Osteoblast (primary cell): ENCODE results near the gene KCND3. TPM values are rescaled to one million over a fixed set of nuclear protein-coding genes. Genes with fewer than 3 reads are reported as not detected.
"Not testable (repeated sequence)": the region's sequence is repeated elsewhere in the genome, so short reads cannot be mapped to it uniquely, and the experiment has no call there.

ENCODE experiments used
- DNase-seq: peaks from one replicate; pipeline ENCODE4 v3.0.0; 2011; ENCODE audit warnings: low spot score, mixed read lengths; ENCODE audit not compliant: insufficient read length; ENCODE audit errors: missing footprints
- H2AFZ ChIP-seq: 2 replicates; pipeline ENCODE4 v1.6.0; 2011; ENCODE audit warnings: mild to moderate bottlenecking, low read length
- H3K27ac ChIP-seq: 2 replicates; pipeline ENCODE4 v1.5.1; 2011; ENCODE audit warnings: mild to moderate bottlenecking, low read depth, low read length, moderate library complexity
- H3K27me3 ChIP-seq: 2 replicates; pipeline ENCODE4 v1.6.0; 2012; ENCODE audit warnings: mild to moderate bottlenecking, control low read depth, inconsistent platforms, low read length, moderate library complexity; ENCODE audit not compliant: insufficient read depth
- H3K36me3 ChIP-seq: 2 replicates; pipeline ENCODE4 v1.5.1; 2011; ENCODE audit warnings: mild to moderate bottlenecking, low read length, control low read depth, moderate library complexity; ENCODE audit not compliant: insufficient read depth
- H3K4me1 ChIP-seq: 2 replicates; pipeline ENCODE4 v1.5.1; 2011; ENCODE audit warnings: mild to moderate bottlenecking, low read length, control low read depth, moderate library complexity; ENCODE audit not compliant: insufficient read depth
- H3K4me2 ChIP-seq: 2 replicates; pipeline ENCODE4 v1.6.0; 2011; ENCODE audit warnings: mild to moderate bottlenecking, low read length; ENCODE audit not compliant: insufficient read depth
- H3K4me3 ChIP-seq: fragments of 200-600 bp; sonication (generic); 3 replicates; pipeline ENCODE4 v1.5.1; 2012; ENCODE audit warnings: mild to moderate bottlenecking, low read length, inconsistent platforms; ENCODE audit not compliant: insufficient read depth
- H3K79me2 ChIP-seq: 2 replicates; pipeline ENCODE4 v1.6.0; 2012; ENCODE audit warnings: mild to moderate bottlenecking, low read length, control low read depth, inconsistent platforms; ENCODE audit not compliant: insufficient read depth
- H3K9me3 ChIP-seq: 2 replicates; pipeline ENCODE4 v1.5.1; 2011; ENCODE audit warnings: low read depth, low read length, control low read depth
- H4K20me1 ChIP-seq: 2 replicates; pipeline ENCODE4 v1.6.0; 2012; ENCODE audit warnings: mild to moderate bottlenecking, low read length, control low read depth; ENCODE audit not compliant: insufficient read depth
- total RNA-seq: library from RNA; depleted of rRNA; stranded (reverse); fragments of >200 nt; gene quantifications from 2 replicates; pipeline ENCODE4 v1.2.3, GENCODE V29; 2012
- TF ChIP-seq, protein P1 (sequence below): IDR thresholded peaks from 2 replicates; pipeline ENCODE4 v1.5.1; 2011; ENCODE audit warnings: mild to moderate bottlenecking, low read depth, low read length, moderate library complexity; ENCODE audit errors: extremely low read depth

Gene KCND3
- total RNA-seq, 1 donor = 3.6 TPM

DNA sequence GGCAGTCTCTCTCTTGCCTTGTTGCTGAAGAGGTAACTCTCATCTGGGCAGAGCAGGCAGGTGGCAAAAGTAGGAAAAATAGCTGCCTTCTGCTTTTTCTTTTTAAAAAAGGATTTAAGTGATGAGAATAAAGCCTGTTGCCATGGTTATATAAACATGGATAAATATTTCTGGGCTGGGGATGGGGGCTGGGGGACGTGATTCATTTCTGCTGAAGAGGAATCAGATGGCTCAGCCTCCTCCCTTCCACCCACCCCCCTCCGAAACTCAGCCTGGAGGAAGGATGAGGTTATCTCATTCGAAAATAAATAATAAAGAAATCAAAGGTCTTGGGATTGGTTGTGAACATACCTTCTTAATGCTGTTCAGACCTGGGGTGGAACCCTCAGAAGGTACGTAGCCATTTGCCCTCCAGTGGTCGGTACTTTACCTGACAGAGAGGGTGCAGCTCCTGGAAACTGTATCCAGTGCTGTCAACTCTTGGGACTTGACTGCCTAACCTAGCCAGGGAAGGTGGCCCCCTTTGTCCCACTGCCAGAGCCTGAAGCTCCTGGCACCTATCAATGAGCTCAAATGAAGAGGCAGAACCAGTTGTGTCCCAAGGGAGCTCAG, 246.4 kb downstream of the KCND3 start:
- H3K4me1 ChIP-seq = peaks cover 47% of the 10 kb centered on the region
- peak overlapping the region; percentile 35 for H3K4me2 ChIP-seq
- DNase-seq = peak; percentile 84

DNA sequence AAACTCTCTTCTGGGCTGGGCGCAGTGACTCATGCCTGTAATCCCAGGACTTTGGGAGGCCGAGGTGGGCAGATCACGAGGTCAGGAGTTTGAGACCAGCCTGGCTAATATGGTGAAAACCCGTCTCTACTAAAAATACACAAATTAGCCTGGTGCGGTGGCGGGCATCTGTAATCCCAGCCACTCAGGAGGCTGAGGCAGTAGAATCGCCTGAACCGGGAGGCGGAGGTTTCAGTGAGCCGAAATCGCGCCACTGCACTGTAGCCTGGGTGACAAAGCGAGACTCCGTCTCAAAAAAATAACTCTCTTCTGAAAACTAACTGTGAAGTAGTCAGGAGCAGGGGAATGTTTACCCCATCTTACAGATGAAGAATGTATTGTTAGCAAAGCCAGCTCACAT, 247.2 kb downstream of the KCND3 start:
- H3K79me2 ChIP-seq, H3K27me3 ChIP-seq, H3K36me3 ChIP-seq, H3K4me3 ChIP-seq, DNase-seq, H3K9me3 ChIP-seq, H4K20me1 ChIP-seq, H2AFZ ChIP-seq: not testable (repeated sequence)
- Histone ChIP-seq H3K4me1 (peaks cover 55% of the 10 kb centered on the region), H3K4me2 (peak overlapping the region; percentile 35), H3K27ac (peak overlapping the region; percentile 84)

More for the DNA sequence above, 246.4 kb downstream of the KCND3 start:
- Histone ChIP-seq H4K20me1 (no peaks in the 10 kb centered on the region), H3K36me3 (no peaks in the 10 kb centered on the region), H3K27me3 (no peaks in the 10 kb centered on the region), H3K9me3 (no peaks in the 10 kb centered on the region), H3K79me2 (no peaks in the 10 kb centered on the region), H2AFZ (no peak overlapping the region), H3K27ac (peak overlapping the region; percentile 84), H3K4me3 (no peak overlapping the region)
- TF ChIP-seq, protein P1, sequence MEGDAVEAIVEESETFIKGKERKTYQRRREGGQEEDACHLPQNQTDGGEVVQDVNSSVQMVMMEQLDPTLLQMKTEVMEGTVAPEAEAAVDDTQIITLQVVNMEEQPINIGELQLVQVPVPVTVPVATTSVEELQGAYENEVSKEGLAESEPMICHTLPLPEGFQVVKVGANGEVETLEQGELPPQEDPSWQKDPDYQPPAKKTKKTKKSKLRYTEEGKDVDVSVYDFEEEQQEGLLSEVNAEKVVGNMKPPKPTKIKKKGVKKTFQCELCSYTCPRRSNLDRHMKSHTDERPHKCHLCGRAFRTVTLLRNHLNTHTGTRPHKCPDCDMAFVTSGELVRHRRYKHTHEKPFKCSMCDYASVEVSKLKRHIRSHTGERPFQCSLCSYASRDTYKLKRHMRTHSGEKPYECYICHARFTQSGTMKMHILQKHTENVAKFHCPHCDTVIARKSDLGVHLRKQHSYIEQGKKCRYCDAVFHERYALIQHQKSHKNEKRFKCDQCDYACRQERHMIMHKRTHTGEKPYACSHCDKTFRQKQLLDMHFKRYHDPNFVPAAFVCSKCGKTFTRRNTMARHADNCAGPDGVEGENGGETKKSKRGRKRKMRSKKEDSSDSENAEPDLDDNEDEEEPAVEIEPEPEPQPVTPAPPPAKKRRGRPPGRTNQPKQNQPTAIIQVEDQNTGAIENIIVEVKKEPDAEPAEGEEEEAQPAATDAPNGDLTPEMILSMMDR = no peak

DNA sequence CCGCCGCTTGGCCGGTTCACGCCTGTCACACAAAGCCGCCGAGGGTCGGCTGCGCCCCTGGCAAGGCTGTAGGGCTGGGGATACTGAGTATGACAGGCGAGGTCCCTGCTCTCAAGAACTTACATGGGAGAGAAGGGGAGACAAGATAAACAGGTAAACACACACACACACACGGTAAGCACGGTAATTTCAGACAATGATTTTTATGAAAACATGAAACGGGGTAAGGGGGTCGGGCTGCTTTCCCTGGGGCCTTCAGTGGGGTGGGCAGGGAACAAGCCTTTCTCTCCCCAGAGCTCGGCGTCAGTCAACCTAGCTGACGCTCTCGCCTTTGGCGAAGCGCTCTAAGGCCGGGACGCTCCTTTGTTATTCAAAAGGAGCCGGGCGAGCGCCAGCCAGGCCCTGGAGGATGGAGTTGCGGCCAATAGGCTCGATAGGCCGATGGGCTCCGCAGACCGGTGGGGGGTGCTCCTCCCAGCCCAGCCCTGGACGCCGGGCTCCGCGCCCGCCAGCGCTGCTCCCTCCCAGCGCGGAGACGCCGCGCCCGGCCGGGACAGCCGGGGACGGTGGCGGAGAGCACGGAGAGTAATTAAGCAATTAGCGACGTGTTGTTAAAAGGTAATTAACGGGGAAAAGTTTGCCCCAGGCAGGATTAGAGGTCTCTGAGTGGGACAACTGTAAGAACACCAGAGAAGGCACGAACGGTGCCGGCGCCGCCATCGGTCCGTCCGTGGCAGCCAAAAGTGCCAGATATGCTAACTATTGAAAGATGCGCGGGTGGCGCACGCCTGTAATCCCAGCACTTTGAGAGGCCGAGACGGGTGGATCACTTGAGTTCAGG, 249.3 kb downstream of the KCND3 start:
- Histone ChIP-seq H3K79me2 (peaks cover 14% of the 10 kb centered on the region), H3K9me3 (no peaks in the 10 kb centered on the region), H3K4me3 (peak overlapping the region; percentile 81), H2AFZ (peak overlapping the region; percentile 85), H3K27ac (peak overlapping the region; percentile 86), H3K4me1 (peaks cover 61% of the 10 kb centered on the region), H3K27me3 (no peaks in the 10 kb centered on the region), H3K4me2 (peak overlapping the region; percentile 95), H3K36me3 (no peaks in the 10 kb centered on the region), H4K20me1 (no peaks in the 10 kb centered on the region)
- TF ChIP-seq, protein P1 = no peak
- peak; percentile 92 for DNase-seq

DNA sequence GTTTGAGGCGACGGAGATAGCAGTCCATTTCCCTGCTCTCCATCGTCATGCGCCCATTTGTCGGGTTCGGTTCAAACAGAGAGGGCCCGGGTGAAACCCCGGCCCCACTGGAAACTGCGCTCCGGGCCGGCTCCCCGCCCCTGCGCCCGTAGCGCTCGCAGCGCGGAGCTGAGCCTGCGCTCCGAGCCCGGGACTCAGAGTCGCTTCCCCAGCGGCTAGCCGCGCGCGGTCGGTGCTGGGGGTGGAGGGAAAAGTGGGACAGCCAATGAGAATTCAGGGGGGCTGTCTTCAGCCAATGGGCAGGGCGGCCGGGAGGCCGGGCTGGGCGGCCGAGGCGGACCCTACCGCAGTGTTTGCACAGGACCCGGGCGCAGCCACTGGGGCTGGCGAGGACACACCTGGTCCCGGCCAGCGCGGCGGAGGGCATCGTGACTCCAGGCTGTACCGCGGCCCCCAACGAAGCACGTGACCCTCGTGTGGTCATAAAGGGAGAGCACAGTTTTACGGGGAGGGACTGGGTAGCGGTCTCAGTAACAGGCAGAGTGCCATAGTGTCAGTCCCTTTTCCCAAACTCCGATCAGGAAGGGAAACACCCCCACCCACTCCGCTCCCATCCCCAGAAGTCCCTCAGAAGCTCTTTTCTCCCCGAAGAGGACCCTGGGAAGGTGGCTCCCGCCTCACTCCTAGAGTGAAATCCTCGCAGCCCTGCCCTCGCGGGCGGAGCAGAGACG, 250.1 kb downstream of the KCND3 start, which contains the start of gene INKA2:
Gene INKA2 (minus strand): TSS at position 202 of the 731 bp plus-strand sequence. CDS start 153 bp downstream, at position 49.
- Histone ChIP-seq H3K9me3 (no peaks in the 10 kb centered on the region), H3K79me2 (peaks cover 17% of the 10 kb centered on the region), H4K20me1 (no peaks in the 10 kb centered on the region), H3K36me3 (no peaks in the 10 kb centered on the region), H3K4me2 (peak within 1 kb of the TSS; percentile 95), H3K27ac (peak within 1 kb of the TSS; percentile 86), H3K27me3 (no peaks in the 10 kb centered on the region), H3K4me3 (peak within 1 kb of the TSS; percentile 81), H2AFZ (peak within 1 kb of the TSS; percentile 85), H3K4me1 (peaks cover 67% of the 10 kb centered on the region)
- DNase-seq = peak; percentile 97
- TF ChIP-seq, protein P1 = no peak
